ENCODE measurements around the gene MAST3. TPM values are rescaled to one million over a fixed set of nuclear protein-coding genes. Genes with fewer than 3 reads are reported as not detected.

The MAST3 gene
- total RNA-seq, 1 donor from 2014 or later = 9.6 TPM

- Histone ChIP-seq H3K27me3 (no peaks in the 10 kb centered on the region), H3K27ac (no peak overlapping the region), H3K9me3 (no peaks in the 10 kb centered on the region), H3K36me3 (peaks cover 0 to 25% of the 10 kb centered on the region in 2 donors), H3K4me1 (peaks cover 25% of the 10 kb centered on the region), H3K4me3 (peak overlapping the region; percentile 90 to 96)
- no peak for TF ChIP-seq POLR2A (IDR thresholded peaks at IDR 0.05)
- TF ChIP-seq, protein P1, sequence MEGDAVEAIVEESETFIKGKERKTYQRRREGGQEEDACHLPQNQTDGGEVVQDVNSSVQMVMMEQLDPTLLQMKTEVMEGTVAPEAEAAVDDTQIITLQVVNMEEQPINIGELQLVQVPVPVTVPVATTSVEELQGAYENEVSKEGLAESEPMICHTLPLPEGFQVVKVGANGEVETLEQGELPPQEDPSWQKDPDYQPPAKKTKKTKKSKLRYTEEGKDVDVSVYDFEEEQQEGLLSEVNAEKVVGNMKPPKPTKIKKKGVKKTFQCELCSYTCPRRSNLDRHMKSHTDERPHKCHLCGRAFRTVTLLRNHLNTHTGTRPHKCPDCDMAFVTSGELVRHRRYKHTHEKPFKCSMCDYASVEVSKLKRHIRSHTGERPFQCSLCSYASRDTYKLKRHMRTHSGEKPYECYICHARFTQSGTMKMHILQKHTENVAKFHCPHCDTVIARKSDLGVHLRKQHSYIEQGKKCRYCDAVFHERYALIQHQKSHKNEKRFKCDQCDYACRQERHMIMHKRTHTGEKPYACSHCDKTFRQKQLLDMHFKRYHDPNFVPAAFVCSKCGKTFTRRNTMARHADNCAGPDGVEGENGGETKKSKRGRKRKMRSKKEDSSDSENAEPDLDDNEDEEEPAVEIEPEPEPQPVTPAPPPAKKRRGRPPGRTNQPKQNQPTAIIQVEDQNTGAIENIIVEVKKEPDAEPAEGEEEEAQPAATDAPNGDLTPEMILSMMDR (IDR thresholded peaks at IDR 0.05) = no peak
- TF ChIP-seq POLR2AphosphoS5 (IDR thresholded peaks at IDR 0.05; ENCODE audit: insufficient read depth in 1 of 2, low read depth in 1 of 2) = no peak
- no peak for DNase-seq (ENCODE audit: extremely low spot score in 2 of 2)
- intact Hi-C loops (cut with DNase I) = no loop called here
Measured at GRCh38 chr19:18194181-18194530, 96.6 kb downstream of the MAST3 start.

DNA sequence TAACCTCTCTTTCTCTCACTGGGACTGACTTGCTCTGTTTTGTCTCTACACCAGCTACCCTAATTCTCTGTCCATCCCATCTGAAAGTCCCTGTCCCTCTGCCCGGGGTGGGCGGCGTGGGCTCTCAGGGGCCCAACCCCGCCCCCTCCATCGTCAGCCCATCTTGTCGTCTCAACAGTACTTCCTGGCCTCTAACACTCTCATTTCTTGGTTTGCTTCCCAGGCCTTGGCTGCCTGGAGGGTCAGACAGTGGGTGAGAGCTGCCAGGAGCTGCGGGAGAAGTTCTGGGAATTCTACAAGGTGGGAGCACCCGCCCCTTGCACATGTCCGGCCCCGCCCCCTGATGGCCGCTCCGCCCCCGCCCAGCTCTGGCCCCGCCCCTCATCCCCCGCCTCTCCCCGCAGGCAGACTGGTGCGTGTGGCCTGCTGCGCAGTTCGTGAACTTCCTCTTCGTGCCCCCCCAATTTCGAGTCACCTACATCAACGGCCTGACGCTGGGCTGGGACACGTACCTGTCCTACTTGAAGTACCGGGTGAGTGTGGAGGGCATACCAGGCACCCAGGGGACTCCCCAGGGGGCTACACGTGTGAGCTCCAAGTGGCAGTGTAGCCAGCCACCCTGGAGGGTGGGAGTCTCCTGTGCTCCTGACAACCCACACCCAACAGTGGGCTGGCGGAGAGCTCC is 97.1 kb downstream of the MAST3 start:
- H3K4me3 ChIP-seq = peak overlapping the region; percentile 28 to 96
- no peaks in the 10 kb centered on the region for H3K9me3 ChIP-seq
- H3K4me1 ChIP-seq = peaks cover 25% of the 10 kb centered on the region
- DNase-seq (ENCODE audit: extremely low spot score in 2 of 2) = no peak
- H3K27ac ChIP-seq = no peak overlapping the region
- H3K36me3 ChIP-seq = peaks cover 0 to 30% of the 10 kb centered on the region in 2 donors
- intact Hi-C loops (cut with DNase I) = no loop called here
- TF ChIP-seq, protein P1 (IDR thresholded peaks at IDR 0.05) = no peak
- no peaks in the 10 kb centered on the region for H3K27me3 ChIP-seq

DNA sequence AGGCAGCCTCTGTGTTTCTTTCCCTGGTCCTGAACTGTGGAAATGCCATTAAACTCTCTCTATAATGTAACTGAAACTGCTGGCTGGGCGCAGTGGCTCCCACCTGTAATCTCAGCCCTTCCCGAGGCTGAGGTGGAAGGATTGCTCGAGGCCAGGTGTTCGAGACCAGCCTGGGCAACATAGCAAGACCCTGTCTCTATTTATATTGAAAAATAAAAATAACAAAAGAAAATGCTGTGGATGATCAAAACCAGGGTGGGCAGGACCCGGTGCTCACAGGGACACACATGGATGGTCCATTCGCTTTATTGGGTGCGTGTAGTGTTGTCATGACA is 98.9 kb downstream of the MAST3 start:
- peak in 1 of 2 donors; percentile 92 for DNase-seq (ENCODE audit: extremely low spot score in 2 of 2)
- H3K27ac ChIP-seq = no peak overlapping the region
- H3K27me3 ChIP-seq = no peaks in the 10 kb centered on the region
- intact Hi-C loops (cut with DNase I) = no loop called here
- TF ChIP-seq, protein P1 (IDR thresholded peaks at IDR 0.05) = no peak
- TF ChIP-seq POLR2A (IDR thresholded peaks at IDR 0.05) (no peak), POLR2AphosphoS5 (IDR thresholded peaks at IDR 0.05; ENCODE audit: insufficient read depth in 1 of 2, low read depth in 1 of 2) (no peak)
- peaks cover 25% of the 10 kb centered on the region for H3K4me1 ChIP-seq
- peaks cover 0 to 30% of the 10 kb centered on the region in 2 donors for H3K36me3 ChIP-seq
- no peak overlapping the region for H3K4me3 ChIP-seq
- H3K9me3 ChIP-seq = no peaks in the 10 kb centered on the region

DNA sequence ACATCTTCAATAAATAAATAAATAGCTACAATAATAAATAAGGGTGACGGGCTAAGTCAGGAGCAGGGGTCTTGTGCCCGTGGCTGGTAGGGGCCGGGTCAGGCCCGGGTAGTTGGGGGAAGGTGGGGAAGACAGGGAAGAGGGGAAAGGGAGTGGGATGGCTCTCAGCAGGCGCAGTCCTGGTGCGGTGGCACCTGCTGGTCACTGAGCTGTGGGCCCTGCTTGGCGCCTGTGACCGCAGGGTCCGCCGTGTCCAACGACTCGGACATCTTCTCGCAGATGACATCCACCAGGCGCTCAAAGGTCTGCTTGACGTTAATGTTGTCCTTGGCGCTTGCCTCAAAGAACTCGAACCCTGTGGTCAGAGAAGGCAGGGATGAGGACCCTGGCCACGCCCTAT is 99.7 kb downstream of the MAST3 start:
- Histone ChIP-seq H3K4me1 (peaks cover 22% of the 10 kb centered on the region), H3K9me3 (no peaks in the 10 kb centered on the region), H3K27ac (no peak overlapping the region), H3K4me3 (no peak overlapping the region), H3K27me3 (no peaks in the 10 kb centered on the region), H3K36me3 (peaks cover 0 to 30% of the 10 kb centered on the region in 2 donors)
- TF ChIP-seq, protein P1 (IDR thresholded peaks at IDR 0.05) = no peak
- TF ChIP-seq POLR2A (IDR thresholded peaks at IDR 0.05) (no peak), POLR2AphosphoS5 (IDR thresholded peaks at IDR 0.05; ENCODE audit: insufficient read depth in 1 of 2, low read depth in 1 of 2) (no peak)
- DNase-seq (ENCODE audit: extremely low spot score in 2 of 2) = peak in 1 of 2 donors; percentile 67
- intact Hi-C loops (cut with DNase I) = no loop called here

DNA sequence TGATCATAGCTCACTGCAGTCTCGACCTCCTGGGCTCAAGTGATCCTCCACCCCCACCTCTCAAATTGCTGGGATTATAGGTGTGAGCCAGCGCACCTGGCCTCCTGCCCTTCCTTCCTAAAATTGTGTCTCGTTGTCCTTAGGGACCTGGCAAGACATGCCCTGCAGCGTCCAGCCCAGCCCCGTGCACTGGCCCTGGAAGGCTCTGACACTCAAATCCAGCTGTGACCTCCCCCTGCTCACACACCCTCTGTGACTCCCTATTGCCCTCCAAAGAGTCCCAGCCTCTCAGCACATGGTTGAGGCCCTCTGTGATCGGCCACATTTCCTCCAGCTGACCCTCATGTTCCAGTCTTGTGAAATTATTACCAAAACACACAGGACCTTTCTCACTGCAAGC is 100.4 kb downstream of the MAST3 start:
- Histone ChIP-seq H3K27ac (no peak overlapping the region), H3K4me3 (no peak overlapping the region), H3K27me3 (no peaks in the 10 kb centered on the region), H3K36me3 (peaks cover 0 to 30% of the 10 kb centered on the region in 2 donors), H3K4me1 (peaks cover 28% of the 10 kb centered on the region), H3K9me3 (no peaks in the 10 kb centered on the region)
- TF ChIP-seq POLR2A (IDR thresholded peaks at IDR 0.05) = no peak
- TF ChIP-seq, protein P1 (IDR thresholded peaks at IDR 0.05) = no peak
- no peak for TF ChIP-seq POLR2AphosphoS5 (IDR thresholded peaks at IDR 0.05; ENCODE audit: insufficient read depth in 1 of 2, low read depth in 1 of 2)
- no peak for DNase-seq (ENCODE audit: extremely low spot score in 2 of 2)
- intact Hi-C loops (cut with DNase I) = no loop called here

Measured in vagina (tissue), 2 donors.